AG09319 (cell line): ENCODE data around the gene NAA25.
"Not testable (repeated sequence)": the region's sequence is repeated elsewhere in the genome, so short reads cannot be mapped to it uniquely, and the experiment has no call there.

Experiments
- DNase-seq: peaks from one replicate; pipeline ENCODE4 v3.0.0-alpha.2; 2010; ENCODE audit warnings: low read depth; ENCODE audit errors: extremely low read depth
- CTCF ChIP-seq: IDR thresholded peaks from 2 replicates; pipeline ENCODE4 v1.5.1; 2011; ENCODE audit warnings: low read depth, mild to moderate bottlenecking, inconsistent platforms, low read length, moderate library complexity

NAA25 gene

GRCh38 chr12:112105891-112106290 lies 2.7 kb downstream of the NAA25 start:
- DNase-seq, result no peak
- TF ChIP-seq CTCF, result no peak

- no peak for DNase-seq
- TF ChIP-seq CTCF, result no peak
Measured at GRCh38 chr12:112103758-112104503, 4.7 kb downstream of the NAA25 start.

GRCh38 chr12:112102746-112103145 lies 5.8 kb downstream of the NAA25 start:
- not testable (repeated sequence) for DNase-seq

GRCh38 chr12:112102127-112102526 lies 6.5 kb downstream of the NAA25 start:
- no peak for TF ChIP-seq CTCF
- DNase-seq, result no peak

- not testable (repeated sequence) for DNase-seq
Measured at GRCh38 chr12:112100500-112100899, 8.1 kb downstream of the NAA25 start.

GRCh38 chr12:112097641-112098040 lies 10.9 kb downstream of the NAA25 start:
- DNase-seq, result no peak
- TF ChIP-seq CTCF, result no peak

GRCh38 chr12:112096667-112097066 lies 11.9 kb downstream of the NAA25 start:
- no peak for TF ChIP-seq CTCF
- DNase-seq, result no peak

- no peak for DNase-seq
- no peak for TF ChIP-seq CTCF
Measured at GRCh38 chr12:112096070-112096469, 12.5 kb downstream of the NAA25 start.
